Gastroesophageal sphincter (tissue), 4 donors: ENCODE results near the gene CFAP100. TPM values are rescaled to one million over a fixed set of nuclear protein-coding genes. Genes with fewer than 3 reads are reported as not detected.

Source experiments
- ATAC-seq: fragments of 150-250 bp; one replicate; pipeline ENCODE4 v1.9.1; 2016; ENCODE audit warnings: mild to moderate bottlenecking, moderate library complexity
- H3K27ac ChIP-seq, 4 donors: fragments of 200-600 bp; sonication (generic) in 3 of 4; 1 replicate in 3 of 4; 2 replicates in 1 of 4; pipeline ENCODE4 v1.5.1; 2016 to 2019
- H3K27me3 ChIP-seq: fragments of 200-600 bp; sonication (generic); one replicate; pipeline ENCODE4 v1.5.1; 2019
- H3K36me3 ChIP-seq, 2 donors: fragments of 200-600 bp; sonication (generic); one replicate each; pipeline ENCODE4 v1.5.1; 2019; ENCODE audit warnings: control low read depth in 1 of 2
- H3K4me1 ChIP-seq, 3 donors: fragments of 200-600 bp; sonication (generic); 1 replicate in 2 of 3; 2 replicates in 1 of 3; pipeline ENCODE4 v1.5.1; 2016 to 2019; ENCODE audit warnings: control low read depth in 2 of 3
- H3K4me3 ChIP-seq, 2 donors: fragments of 200-600 bp; sonication (generic); one replicate each; pipeline ENCODE4 v1.5.1; 2019; ENCODE audit warnings: mild to moderate bottlenecking in 1 of 2, moderate library complexity in 1 of 2
- H3K9me3 ChIP-seq, 3 donors: fragments of 200-600 bp; sonication (generic); one replicate each; pipeline ENCODE4 v1.5.1; 2017 to 2019; ENCODE audit warnings: control low read depth in 2 of 3
- EP300 ChIP-seq: sonication (generic); formaldehyde crosslinking; IDR thresholded peaks from one replicate; pipeline ENCODE4 v1.6.1; 2017; ENCODE audit warnings: antibody characterized with exemption, mild to moderate bottlenecking
- POLR2A ChIP-seq, 2 donors: fragments of 450-650 bp; IDR thresholded peaks; one replicate each; pipeline ENCODE4 v1.6.1; 2017; ENCODE audit warnings: antibody characterized with exemption in 2 of 2, mild to moderate bottlenecking in 2 of 2, moderate library complexity in 1 of 2
- POLR2AphosphoS5 ChIP-seq: sonication (generic); formaldehyde crosslinking; IDR thresholded peaks from one replicate; pipeline ENCODE4 v1.6.1; 2017; ENCODE audit warnings: antibody characterized with exemption
- WGBS, 2 donors: methylation state at CpG; one replicate each; pipeline ENCODE4 v1.1.5; 2018; ENCODE audit warnings: low coverage in 1 of 2; 5-methylcytosine and 5-hydroxymethylcytosine counted together
- total RNA-seq, 4 donors: library from RNA; depleted of rRNA; stranded (reverse); fragments of >200 nt; gene quantifications; one replicate each; pipeline ENCODE4 v1.1.0, GENCODE V29; 2016
- TF ChIP-seq, protein P1 (sequence below), 4 experiments: fragments of 200-600 bp in 2 of 4; fragments of 450-650 bp in 2 of 4; sonication (generic) in 1 of 4; IDR thresholded peaks; one replicate each; pipeline ENCODE4 v1.5.1; 2017 to 2019; ENCODE audit warnings: antibody characterized with exemption in 4 of 4, mild to moderate bottlenecking in 2 of 4, moderate library complexity in 2 of 4

The CFAP100 gene
- not detected for total RNA-seq

DNA sequence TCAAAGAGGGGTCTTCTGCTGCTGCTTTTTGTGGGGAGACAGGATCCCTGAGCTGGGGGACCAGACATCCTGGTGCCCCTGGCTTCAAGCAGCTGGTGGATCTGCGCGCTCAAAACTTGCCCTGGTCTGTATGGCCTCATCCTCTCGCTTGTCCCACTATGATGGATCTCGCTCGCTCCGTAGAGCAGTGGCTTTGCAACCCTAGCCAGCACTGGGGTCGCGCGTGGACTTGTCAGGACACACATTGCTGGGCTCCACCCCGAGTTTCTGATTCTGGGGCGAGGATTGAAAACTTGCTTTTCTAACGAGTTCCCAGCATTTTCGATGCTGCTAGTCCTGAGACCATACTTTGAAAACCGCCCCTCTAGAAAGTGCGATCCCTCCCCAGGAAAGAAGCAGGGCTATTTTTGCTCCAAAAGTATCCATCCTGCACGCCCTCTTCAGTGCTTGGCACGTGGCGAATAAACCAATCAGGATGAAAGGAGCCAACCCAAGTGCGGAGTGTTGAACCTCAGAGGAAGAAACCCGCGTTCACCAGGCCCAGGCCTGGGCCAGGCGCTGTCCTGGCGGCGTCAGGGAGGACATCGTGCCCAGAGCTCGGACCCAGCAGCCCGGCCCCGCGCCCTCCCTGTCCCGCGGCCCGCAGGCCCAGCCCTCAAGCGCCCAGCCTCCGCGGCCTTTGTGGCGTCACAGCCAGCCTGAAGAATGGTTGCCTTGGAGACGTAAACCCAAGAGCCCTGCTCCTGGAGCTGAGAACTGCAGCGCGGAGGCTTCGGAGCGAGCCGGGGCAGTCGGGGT, at the start of gene CFAP100:
Gene CFAP100 (plus strand): TSS at position 731 of the 798 bp plus-strand sequence. CDS start 1,092 bp downstream, outside the sequence.
- H3K4me3 ChIP-seq, result peak within 1 kb of the TSS; percentile 8 to 44
- ATAC-seq, result peak; percentile 69
- no peak for TF ChIP-seq POLR2AphosphoS5
- TF ChIP-seq, protein P1, sequence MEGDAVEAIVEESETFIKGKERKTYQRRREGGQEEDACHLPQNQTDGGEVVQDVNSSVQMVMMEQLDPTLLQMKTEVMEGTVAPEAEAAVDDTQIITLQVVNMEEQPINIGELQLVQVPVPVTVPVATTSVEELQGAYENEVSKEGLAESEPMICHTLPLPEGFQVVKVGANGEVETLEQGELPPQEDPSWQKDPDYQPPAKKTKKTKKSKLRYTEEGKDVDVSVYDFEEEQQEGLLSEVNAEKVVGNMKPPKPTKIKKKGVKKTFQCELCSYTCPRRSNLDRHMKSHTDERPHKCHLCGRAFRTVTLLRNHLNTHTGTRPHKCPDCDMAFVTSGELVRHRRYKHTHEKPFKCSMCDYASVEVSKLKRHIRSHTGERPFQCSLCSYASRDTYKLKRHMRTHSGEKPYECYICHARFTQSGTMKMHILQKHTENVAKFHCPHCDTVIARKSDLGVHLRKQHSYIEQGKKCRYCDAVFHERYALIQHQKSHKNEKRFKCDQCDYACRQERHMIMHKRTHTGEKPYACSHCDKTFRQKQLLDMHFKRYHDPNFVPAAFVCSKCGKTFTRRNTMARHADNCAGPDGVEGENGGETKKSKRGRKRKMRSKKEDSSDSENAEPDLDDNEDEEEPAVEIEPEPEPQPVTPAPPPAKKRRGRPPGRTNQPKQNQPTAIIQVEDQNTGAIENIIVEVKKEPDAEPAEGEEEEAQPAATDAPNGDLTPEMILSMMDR (IDR thresholded peaks at IDR 0.05), result no peak
- no peak for TF ChIP-seq EP300
- no peak for TF ChIP-seq POLR2A (IDR thresholded peaks at IDR 0.05)
- WGBS, 2 donors, result 34 to 76% methylated on average over 5 to 9 of the region's 43 CpGs
- peak within 1 kb of the TSS in 1 of 4 donors; percentile 54 for H3K27ac ChIP-seq
- peaks cover 0 to 16% (median 8%) of the 10 kb centered on the region in 3 donors for H3K4me1 ChIP-seq
- H3K9me3 ChIP-seq, result no peaks in the 10 kb centered on the region
- H3K36me3 ChIP-seq, result no peaks in the 10 kb centered on the region
- peaks cover 6% of the 10 kb centered on the region for H3K27me3 ChIP-seq

DNA sequence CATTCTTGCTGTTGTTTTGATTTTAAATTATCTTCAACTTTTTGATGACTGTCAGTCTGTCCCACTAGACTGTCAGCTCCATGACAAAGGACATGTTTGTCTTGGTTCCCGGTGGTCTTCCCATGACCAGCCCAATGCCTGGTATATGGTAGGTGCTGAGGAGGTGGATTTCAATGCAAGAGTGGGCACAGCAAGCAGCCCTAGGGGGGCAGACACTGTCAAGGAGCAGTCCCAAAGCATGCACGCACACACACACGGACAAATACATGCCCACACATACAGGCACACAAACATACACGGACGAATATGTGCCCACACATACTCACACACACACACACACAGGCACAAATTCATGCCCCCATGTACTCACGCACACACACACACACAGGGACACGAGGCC, 49.5 kb upstream of the CFAP100 start:
- H3K36me3 ChIP-seq, result peaks cover 0 to 97% of the 10 kb centered on the region in 2 donors
- no peaks in the 10 kb centered on the region for H3K9me3 ChIP-seq
- no peak overlapping the region for H3K4me3 ChIP-seq
- ATAC-seq, result no peak
- peaks cover 0 to 81% (median 0%) of the 10 kb centered on the region in 3 donors for H3K4me1 ChIP-seq
- H3K27me3 ChIP-seq, result no peaks in the 10 kb centered on the region
- peak overlapping the region in 1 of 4 donors; percentile 99 for H3K27ac ChIP-seq
- WGBS, 2 donors, result 89 to 100% methylated on average over 1 to 6 of the region's 7 CpGs
- TF ChIP-seq POLR2AphosphoS5, result no peak
- TF ChIP-seq, protein P1 (IDR thresholded peaks at IDR 0.05), result no peak
- no peak for TF ChIP-seq POLR2A (IDR thresholded peaks at IDR 0.05)
- no peak for TF ChIP-seq EP300

DNA sequence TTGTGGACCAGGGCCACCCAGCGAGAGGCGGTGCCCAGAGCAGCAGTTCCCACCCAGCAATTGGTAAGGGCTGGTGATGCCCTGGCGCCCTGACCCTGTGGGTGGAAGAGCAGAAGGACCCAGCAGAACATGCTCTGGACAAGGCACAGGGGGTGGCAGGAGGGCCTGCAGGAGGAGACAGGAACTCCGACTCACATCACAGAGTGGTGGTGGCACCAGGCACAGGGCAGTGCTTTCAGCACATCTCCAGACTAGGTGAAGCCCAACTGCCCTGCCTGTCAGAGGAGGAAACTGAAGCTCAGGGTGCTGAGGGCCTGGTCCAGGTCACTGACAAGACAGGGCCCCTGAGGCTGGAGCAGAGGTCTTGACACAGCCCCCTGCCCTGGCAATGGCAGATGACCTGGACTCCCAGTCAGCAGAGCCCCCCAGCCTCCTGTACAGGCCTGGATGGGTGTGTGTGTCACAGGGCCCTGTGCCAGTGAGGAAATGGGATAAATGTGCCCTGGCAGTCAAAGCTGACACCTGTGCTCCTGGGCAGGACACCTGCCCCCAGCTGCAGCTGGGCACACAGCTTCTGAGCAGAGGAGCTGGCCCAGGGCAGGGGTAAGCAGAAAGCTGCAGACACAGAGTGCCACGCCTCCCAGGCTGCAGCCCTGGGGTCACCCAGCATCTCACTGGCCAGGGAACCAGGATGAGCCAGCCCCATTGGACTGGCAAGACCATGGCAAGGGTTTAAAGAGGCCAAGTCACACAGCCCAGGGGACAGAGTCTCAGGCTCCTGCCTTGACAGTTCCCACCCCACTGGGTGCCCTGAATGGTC, 48.9 kb upstream of the CFAP100 start:
- H3K9me3 ChIP-seq, result no peaks in the 10 kb centered on the region
- 100% methylated on average over 1 of the region's 5 CpGs; no CpG with 5 or more reads in 1 of the 2 donors for WGBS, 2 donors
- ATAC-seq, result no peak
- H3K27ac ChIP-seq, result peak overlapping the region in 2 of 4 donors; percentile 15 to 99
- peaks cover 0 to 97% of the 10 kb centered on the region in 2 donors for H3K36me3 ChIP-seq
- no peaks in the 10 kb centered on the region for H3K27me3 ChIP-seq
- TF ChIP-seq POLR2A (IDR thresholded peaks at IDR 0.05) (no peak), EP300 (no peak), POLR2AphosphoS5 (no peak)
- TF ChIP-seq, protein P1 (IDR thresholded peaks at IDR 0.05), result no peak
- peaks cover 0 to 82% (median 0%) of the 10 kb centered on the region in 3 donors for H3K4me1 ChIP-seq
- no peak overlapping the region for H3K4me3 ChIP-seq

DNA sequence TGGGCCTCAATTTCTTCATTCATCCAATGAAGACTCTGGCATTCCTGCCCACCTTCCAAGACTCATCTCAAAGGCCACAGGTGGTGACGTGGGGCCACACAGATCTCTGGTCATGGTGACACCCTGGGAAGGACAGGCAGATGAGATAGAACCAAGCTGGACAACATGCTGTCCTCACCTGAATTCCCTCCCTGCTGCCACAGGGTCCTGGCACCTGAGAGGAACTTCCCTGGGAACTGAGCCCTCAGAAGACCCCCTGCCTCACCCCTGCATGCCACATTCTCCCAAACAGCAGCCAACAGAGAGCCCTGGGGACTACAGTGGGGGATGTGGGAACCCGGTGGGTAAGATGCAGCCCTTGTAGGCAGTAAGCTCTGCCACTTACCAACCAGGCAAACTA, 48.2 kb upstream of the CFAP100 start:
- Histone ChIP-seq H3K4me3 (no peak overlapping the region), H3K36me3 (peaks cover 0 to 97% of the 10 kb centered on the region in 2 donors), H3K4me1 (peaks cover 0 to 88% (median 0%) of the 10 kb centered on the region in 3 donors), H3K27ac (peak overlapping the region in 3 of 4 donors; percentile 7 to 99 (median 15)), H3K9me3 (no peaks in the 10 kb centered on the region), H3K27me3 (no peaks in the 10 kb centered on the region)
- no peak for TF ChIP-seq POLR2AphosphoS5
- TF ChIP-seq, protein P1 (IDR thresholded peaks at IDR 0.05), result no peak
- TF ChIP-seq EP300, result no peak
- TF ChIP-seq POLR2A (IDR thresholded peaks at IDR 0.05), result no peak
- 100% methylated on average over 1 of the region's 2 CpGs; no CpG with 5 or more reads in 1 of the 2 donors for WGBS, 2 donors
- ATAC-seq, result no peak
